ENCODE data around the gene COL6A3. TPM values are rescaled to one million over a fixed set of nuclear protein-coding genes. Genes with fewer than 3 reads are reported as not detected.

COL6A3 gene
- total RNA-seq, 1 experiment from 2014 or later = 0.81 TPM

- no peaks in the 10 kb centered on the region for H3K79me2 ChIP-seq (ENCODE audit: insufficient read depth, low read length)
- no peaks in the 10 kb centered on the region for H3K27me3 Mint-ChIP-seq (ENCODE audit: low read depth)
- H3K23me2 ChIP-seq (ENCODE audit: insufficient read length, low read depth, low read length, poor library complexity, severe bottlenecking) = no peaks in the 10 kb centered on the region
- H3K36me3 Mint-ChIP-seq (ENCODE audit: insufficient read depth in 1 of 3, low read depth in 3 of 3) = no peaks in the 10 kb centered on the region
- H4K20me1 ChIP-seq (ENCODE audit: control insufficient read depth, insufficient read depth, insufficient read length) = no peaks in the 10 kb centered on the region
- no CpG with 5 or more reads among the region's 1 CpG for WGBS (ENCODE audit: extremely low coverage, insufficient read length, low lambda C conversion rate)
- no peak overlapping the region for H3K23ac ChIP-seq (ENCODE audit: insufficient read length, low read depth, low read length)
- peak overlapping the region in 1 of 3 experiments; percentile 72; a peak in 2 of 7 replicates for H3K27ac Mint-ChIP-seq
- no peak overlapping the region for H3K9ac ChIP-seq (ENCODE audit: extremely low read depth, insufficient read length, low read length)
- no peak overlapping the region for H3K14ac ChIP-seq (ENCODE audit: insufficient read depth, low read length)
- no peak overlapping the region for H2BK12ac ChIP-seq (ENCODE audit: insufficient read length, low read depth, low read length)
- H3K9me3 ChIP-seq (ENCODE audit: control insufficient read depth, low read depth, low read length) = no peaks in the 10 kb centered on the region
- no peak overlapping the region for H3K4me3 Mint-ChIP-seq
- no peak overlapping the region for H2BK5ac ChIP-seq (ENCODE audit: insufficient read length, low read length)
- no peak overlapping the region for H2AK5ac ChIP-seq (ENCODE audit: insufficient read length, low read length)
- H3K27me3 ChIP-seq (ENCODE audit: insufficient read depth, low read length) = no peaks in the 10 kb centered on the region; the same call in 1 of the 2 replicates
- H3K4me1 ChIP-seq (ENCODE audit: insufficient read depth, low read length) = no peaks in the 10 kb centered on the region
- H3K79me1 ChIP-seq (ENCODE audit: insufficient read depth, low read depth, low read length, poor library complexity, severe bottlenecking) = no peaks in the 10 kb centered on the region
- TF ChIP-seq CTCF (conservative IDR thresholded peaks at IDR 0.05) = no peak
- no peak overlapping the region for H3K56ac ChIP-seq (ENCODE audit: insufficient read length, low read depth, low read length)
- H3K27ac ChIP-seq (ENCODE audit: insufficient read length, low read depth, low read length) = no peak overlapping the region
- no peak overlapping the region for H2BK120ac ChIP-seq (ENCODE audit: low read depth, low read length, poor library complexity, severe bottlenecking)
- no peak overlapping the region for H2BK15ac ChIP-seq (ENCODE audit: low read depth, low read length)
- H3K4me1 Mint-ChIP-seq = peaks cover 16 to 18% of the 10 kb centered on the region in 2 experiments
- no peak overlapping the region for H4K5ac ChIP-seq (ENCODE audit: insufficient read length, low read depth, low read length)
- no peak overlapping the region for H2BK20ac ChIP-seq (ENCODE audit: low read depth, low read length, poor library complexity, severe bottlenecking)
- no peak overlapping the region for H3T11ph ChIP-seq (ENCODE audit: low read length)
- no peak for DNase-seq
- no peak overlapping the region for H4K8ac ChIP-seq (replicated peaks; ENCODE audit: insufficient read length, low read depth, low read length)
- no peak overlapping the region for H2AFZ ChIP-seq (ENCODE audit: low read length)
- no peak overlapping the region for H3K4ac ChIP-seq (ENCODE audit: low read depth, low read length)
- no peaks in the 10 kb centered on the region for H3K9me3 Mint-ChIP-seq
- H3K18ac ChIP-seq (ENCODE audit: insufficient read length, low read depth, low read length) = no peak overlapping the region
- no peak overlapping the region for H4K91ac ChIP-seq (ENCODE audit: insufficient read length, low read depth, low read length)
- H3K4me2 ChIP-seq (ENCODE audit: insufficient read depth, insufficient read length, low read length) = no peak overlapping the region
These were observed 80.2 kb downstream of the COL6A3 start for GRCh38 chr2:237333748-237334147.

All from H9 (cell line).